ENCODE data around the gene ELMOD3. TPM values are rescaled to one million over a fixed set of nuclear protein-coding genes. Genes with fewer than 3 reads are reported as not detected.
"Not testable (repeated sequence)": the region's sequence is repeated elsewhere in the genome, so short reads cannot be mapped to it uniquely, and the experiment has no call there.

The ELMOD3 gene
- total RNA-seq, 2 experiments from 2014 or later, result 19.2 to 19.4 TPM

DNA sequence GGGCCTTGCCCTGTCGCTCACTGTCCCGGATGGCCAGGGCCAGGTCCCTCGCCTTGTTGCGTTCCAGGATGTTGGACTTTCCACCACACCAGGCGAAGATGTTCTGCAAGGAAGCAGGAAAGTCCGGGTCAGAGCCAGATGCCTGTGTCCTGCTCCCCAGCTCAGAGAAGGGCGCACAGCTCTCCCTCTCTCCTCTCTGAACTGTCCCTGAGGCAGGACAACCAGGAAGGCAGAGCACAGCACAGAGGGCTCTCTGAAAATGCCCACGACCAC lies 44.5 kb downstream of the ELMOD3 start:
- CTCF ChIA-PET, result interaction anchor here (0.5 kb wide), 1 partner anchor 110 kb away, joined by 3 read pairs; no protein-coding TSS in a partner anchor

DNA sequence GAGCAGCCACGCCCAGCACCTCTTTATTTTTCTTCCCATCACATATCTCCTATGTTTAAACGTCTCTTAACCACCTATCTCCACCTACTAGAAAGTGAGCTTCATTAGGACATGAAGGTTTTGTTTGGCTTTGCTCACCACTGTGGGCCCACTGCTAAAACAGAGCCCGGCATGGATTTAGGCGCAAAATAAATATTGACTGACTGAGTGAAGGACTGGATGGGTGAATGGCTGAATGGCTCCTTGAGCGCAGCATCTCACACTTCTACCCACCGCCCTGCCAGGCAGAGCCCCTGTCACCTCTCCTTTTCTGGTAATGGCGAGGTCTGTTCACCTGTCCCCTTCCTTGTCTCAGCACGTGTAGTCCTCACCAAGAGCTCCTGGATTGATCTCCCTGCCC lies 45.5 kb downstream of the ELMOD3 start:
- CTCF ChIA-PET, result interaction anchor here (0.6 to 1.2 kb wide), 3 partner anchors 8 to 207 kb away, joined by 3 to 4 read pairs (median 3); no protein-coding TSS in a partner anchor
- H3K27me3 Mint-ChIP-seq, result no peaks in the 10 kb centered on the region
- H3K4me3 Mint-ChIP-seq, result no peak overlapping the region
- peaks cover 6% of the 10 kb centered on the region for H3K9me3 Mint-ChIP-seq
- H3K4me1 Mint-ChIP-seq, result peaks cover 15% of the 10 kb centered on the region
- POLR2A ChIA-PET, result no interaction called here
- peaks cover 65% of the 10 kb centered on the region for H3K36me3 Mint-ChIP-seq (ENCODE audit: low read depth)
- DNase-seq, result no peak
- no peak overlapping the region for H3K27ac Mint-ChIP-seq

More for the DNA sequence above, 44.5 kb downstream of the ELMOD3 start:
- DNase-seq, result no peak
- H3K36me3 Mint-ChIP-seq (ENCODE audit: low read depth), result peaks cover 67% of the 10 kb centered on the region
- POLR2A ChIA-PET, result interaction anchor here (1.0 to 1.3 kb wide), 2 partner anchors 139 to 196 kb away, joined by 3 to 4 read pairs; partner anchors contain the start of genes MAT2A and RNF181
- no peak overlapping the region for H3K4me3 Mint-ChIP-seq
- peaks cover 12% of the 10 kb centered on the region for H3K4me1 Mint-ChIP-seq
- no peaks in the 10 kb centered on the region for H3K27me3 Mint-ChIP-seq
- H3K27ac Mint-ChIP-seq, result no peak overlapping the region
- peaks cover 5% of the 10 kb centered on the region for H3K9me3 Mint-ChIP-seq

DNA sequence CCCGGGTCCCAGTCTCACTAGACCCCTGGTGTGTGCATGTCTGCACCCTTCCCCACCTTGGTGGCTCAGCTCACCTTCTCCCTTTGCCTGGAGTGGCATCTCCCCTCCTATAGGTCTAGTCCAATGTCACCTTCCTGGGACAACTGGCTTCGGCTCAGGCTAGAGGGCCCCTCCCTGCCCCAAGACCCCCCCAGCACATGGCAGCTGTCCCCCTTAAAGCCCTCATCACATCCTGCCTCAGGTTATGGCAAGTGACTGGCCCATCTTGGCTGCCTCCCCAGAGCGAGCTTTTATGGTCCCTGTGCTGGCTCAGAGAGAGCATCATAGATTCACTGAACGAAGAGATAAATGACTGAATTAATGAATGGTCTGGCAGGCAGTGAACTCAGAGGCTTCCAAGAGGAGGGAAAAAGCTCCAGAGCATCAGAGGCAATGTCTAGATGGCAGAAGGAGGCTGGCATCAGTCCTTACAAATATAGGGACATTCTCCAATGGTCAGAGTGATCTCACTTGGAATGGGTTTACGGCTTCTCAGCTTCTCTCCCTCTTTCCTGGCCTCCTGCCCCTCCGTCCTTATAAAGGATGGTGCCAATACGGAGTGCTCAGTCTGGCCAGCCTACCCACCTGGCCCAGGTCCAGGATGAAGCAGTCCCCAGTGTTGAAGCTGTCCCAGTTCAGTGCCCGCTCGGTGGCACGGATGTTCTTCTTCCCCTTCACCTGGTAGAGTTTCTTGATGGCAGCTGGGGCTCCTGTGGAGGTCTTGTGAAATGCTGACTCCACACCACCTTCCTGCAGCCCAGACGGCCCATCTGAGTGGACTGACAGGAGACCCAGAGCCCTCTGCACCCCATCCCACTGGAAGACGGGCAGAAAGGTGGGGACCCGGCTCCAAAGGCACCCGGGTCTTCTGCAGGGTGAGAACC lies 46.2 kb downstream of the ELMOD3 start:
- no peak for DNase-seq
- no peaks in the 10 kb centered on the region for H3K27me3 Mint-ChIP-seq
- peaks cover 10% of the 10 kb centered on the region for H3K9me3 Mint-ChIP-seq
- no peak overlapping the region for H3K27ac Mint-ChIP-seq
- ChIA-PET CTCF (interaction anchor here (1.1 to 1.2 kb wide), 2 partner anchors 9 to 206 kb away, joined by 3 to 4 read pairs; no protein-coding TSS in a partner anchor), POLR2A (interaction anchor here (1.0 kb wide), 1 partner anchor 138 kb away, joined by 4 read pairs; the partner anchor contains the start of gene MAT2A)
- peaks cover 22% of the 10 kb centered on the region for H3K4me1 Mint-ChIP-seq
- H3K36me3 Mint-ChIP-seq (ENCODE audit: low read depth), result peaks cover 69% of the 10 kb centered on the region
- no peak overlapping the region for H3K4me3 Mint-ChIP-seq

DNA sequence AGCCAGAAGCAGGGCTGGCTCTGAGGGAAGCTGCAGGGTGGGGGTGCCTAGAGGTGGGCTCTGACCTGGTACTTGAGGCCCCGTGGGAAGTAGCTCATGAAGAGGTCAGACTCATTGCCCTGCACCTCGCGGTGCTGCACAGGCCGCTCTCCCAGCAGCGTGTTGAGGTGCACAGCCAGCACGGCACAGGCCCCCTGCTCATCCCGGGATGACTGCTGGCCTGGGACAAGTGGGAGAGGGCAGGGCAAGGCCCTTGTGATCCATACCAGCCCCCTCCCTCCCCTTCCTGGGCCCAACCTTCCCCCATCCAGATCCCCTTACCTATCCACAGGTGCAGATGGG lies 46.9 kb downstream of the ELMOD3 start:
- peaks cover 67% of the 10 kb centered on the region for H3K36me3 Mint-ChIP-seq (ENCODE audit: low read depth)
- POLR2A ChIA-PET, result interaction anchor here (1.0 kb wide), 1 partner anchor 137 kb away, joined by 4 read pairs; the partner anchor contains the start of gene MAT2A
- CTCF ChIA-PET, result no interaction called here

DNA sequence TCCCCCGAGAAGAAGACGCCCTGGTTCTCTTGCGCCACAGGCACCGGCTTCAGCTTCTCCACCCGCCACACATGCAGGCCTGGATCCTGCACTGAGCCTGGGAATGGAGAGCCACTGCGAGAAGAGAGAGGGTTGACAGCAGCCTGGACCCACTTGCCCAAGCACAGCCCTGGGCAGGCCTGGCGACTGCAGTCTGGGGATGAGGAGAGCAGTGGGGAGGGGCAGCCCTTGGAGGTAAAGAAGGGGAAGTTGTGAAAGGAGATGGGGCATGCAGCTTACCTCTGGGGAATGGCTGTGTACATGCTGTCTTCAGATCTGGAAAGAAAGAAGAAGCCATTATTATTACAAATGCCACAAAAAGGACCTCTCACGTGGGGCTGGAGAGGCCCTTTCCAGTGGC lies 47.3 kb downstream of the ELMOD3 start:
- no peak overlapping the region for H3K4me3 Mint-ChIP-seq
- H3K36me3 Mint-ChIP-seq (ENCODE audit: low read depth), result peaks cover 63% of the 10 kb centered on the region
- H3K4me1 Mint-ChIP-seq, result peaks cover 23% of the 10 kb centered on the region
- no peaks in the 10 kb centered on the region for H3K27me3 Mint-ChIP-seq
- no peak overlapping the region for H3K27ac Mint-ChIP-seq
- POLR2A ChIA-PET, result no interaction called here
- H3K9me3 Mint-ChIP-seq, result peaks cover 10% of the 10 kb centered on the region
- CTCF ChIA-PET, result interaction anchor here (1.6 kb wide), 1 partner anchor 150 kb away, joined by 3 read pairs; no protein-coding TSS in a partner anchor
- DNase-seq, result no peak

More for the DNA sequence above, 46.9 kb downstream of the ELMOD3 start:
- H3K27ac Mint-ChIP-seq, result no peak overlapping the region
- H3K27me3 Mint-ChIP-seq, result no peaks in the 10 kb centered on the region
- DNase-seq, result no peak
- no peak overlapping the region for H3K4me3 Mint-ChIP-seq
- peaks cover 27% of the 10 kb centered on the region for H3K4me1 Mint-ChIP-seq
- H3K9me3 Mint-ChIP-seq, result peaks cover 10% of the 10 kb centered on the region

DNA sequence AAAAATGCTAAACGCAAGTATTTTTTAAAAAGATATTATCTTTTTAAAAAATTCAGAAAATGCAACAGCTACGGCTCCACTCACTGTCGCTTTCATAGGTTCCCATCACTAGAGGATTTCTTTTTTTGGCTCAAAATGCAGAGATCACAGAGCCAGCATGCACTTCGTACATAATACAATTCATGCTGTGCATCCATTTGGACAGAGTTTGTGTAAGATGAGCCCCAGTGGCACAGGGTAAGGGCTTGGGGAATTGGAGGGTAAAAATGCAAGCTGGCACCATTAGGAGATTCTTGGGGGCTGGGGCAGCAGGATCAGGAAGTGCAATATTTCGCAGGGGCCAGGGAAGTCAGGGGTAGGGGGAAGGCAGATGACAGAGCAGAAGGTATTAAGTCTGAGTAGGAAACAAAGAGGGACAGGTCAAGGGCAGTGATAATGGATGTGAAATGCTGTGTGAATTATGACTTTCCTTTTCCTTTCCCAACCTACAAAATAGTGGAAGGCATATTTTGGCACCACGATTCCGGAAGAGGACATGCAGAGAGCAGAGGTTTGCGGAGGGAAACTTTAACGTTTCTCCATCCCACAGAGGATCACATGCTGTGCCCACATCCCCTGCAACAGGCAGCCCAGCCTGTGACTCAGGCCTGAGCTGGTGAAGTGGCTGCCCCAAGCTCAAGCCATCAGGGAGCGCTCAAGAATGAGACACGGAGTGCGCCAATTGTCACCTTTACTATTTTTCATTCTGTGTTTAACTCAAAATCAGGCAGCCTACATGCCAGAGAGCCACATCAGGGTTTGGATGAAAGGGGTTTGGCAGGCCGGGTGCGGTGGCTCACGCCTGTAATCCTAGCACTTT lies 50.9 kb downstream of the ELMOD3 start:
- Mint-ChIP-seq H3K27me3 (no peaks in the 10 kb centered on the region), H3K4me1 (peaks cover 45% of the 10 kb centered on the region), H3K4me3 (peak overlapping the region; percentile 59), H3K36me3 (ENCODE audit: low read depth) (peaks cover 50% of the 10 kb centered on the region), H3K27ac (peak overlapping the region; percentile 79), H3K9me3 (peaks cover 10% of the 10 kb centered on the region)
- POLR2A ChIA-PET, result interaction anchor here (0.7 to 1.6 kb wide), 6 partner anchors 11 to 133 kb away, joined by 3 to 8 read pairs (median 4); partner anchors contain the start of genes ELMOD3, MAT2A, RETSAT and SH2D6
- CTCF ChIA-PET, result interaction anchor here (1.0 to 1.6 kb wide), 5 partner anchors 11 to 145 kb away, joined by 3 to 8 read pairs (median 4); partner anchors contain the start of gene SH2D6
- peak; percentile 83 for DNase-seq

DNA sequence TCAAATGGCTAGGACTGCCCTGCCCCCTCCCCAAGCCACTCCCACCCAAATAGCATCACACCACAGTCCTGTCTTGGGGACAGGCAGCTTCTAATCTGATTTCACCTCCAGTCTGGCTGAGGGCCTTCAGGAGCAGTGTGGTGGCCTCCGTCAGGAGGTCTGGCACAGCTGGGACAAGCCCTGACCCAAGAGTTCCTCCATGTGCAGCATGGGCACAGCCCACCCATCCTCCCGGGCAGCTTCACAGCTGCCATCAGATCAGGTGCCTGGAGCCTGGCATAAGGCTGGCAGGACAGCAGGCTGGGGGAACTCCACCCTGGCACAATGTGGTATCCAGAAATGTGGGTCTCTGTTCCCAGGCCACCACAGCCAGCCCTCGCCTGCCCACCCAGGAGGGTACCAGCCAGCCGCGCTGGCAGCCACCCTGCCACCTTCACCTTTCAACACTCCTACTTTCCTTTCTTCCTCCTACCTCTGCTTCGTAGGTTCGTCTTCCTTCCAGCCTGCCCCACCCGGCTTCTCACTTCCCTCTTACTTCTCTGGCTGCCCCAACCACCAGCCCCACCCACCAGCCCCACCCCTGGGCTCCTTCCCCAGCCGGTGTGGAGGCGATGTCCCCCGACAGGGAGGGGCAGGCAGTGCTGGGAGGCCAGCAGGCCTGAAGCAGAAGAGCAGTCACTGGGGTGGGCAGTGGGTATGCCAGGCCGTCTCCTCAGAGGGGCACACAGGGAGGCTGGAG lies 55.4 kb downstream of the ELMOD3 start, which contains the start of gene CAPG:
Gene CAPG, minus strand, starts transcription at position 522 of the 739 bp plus-strand sequence. CDS start 8,221 bp downstream, outside the sequence.
- CTCF ChIA-PET, result interaction anchor here (0.6 to 1.9 kb wide), 2 partner anchors 10 to 110 kb away, joined by 3 to 9 read pairs; no protein-coding TSS in a partner anchor
- Mint-ChIP-seq H3K27ac (peak within 1 kb of the TSS; percentile 73), H3K27me3 (peaks cover 3% of the 10 kb centered on the region), H3K36me3 (ENCODE audit: low read depth) (peaks cover 17% of the 10 kb centered on the region), H3K4me1 (peaks cover 76% of the 10 kb centered on the region), H3K9me3 (peaks cover 4% of the 10 kb centered on the region), H3K4me3 (peak within 1 kb of the TSS; percentile 78)
- POLR2A ChIA-PET, result interaction anchor here (0.9 to 3.2 kb wide), 5 partner anchors 8 to 185 kb away, joined by 3 to 17 read pairs (median 4); partner anchors contain the start of genes ELMOD3, MAT2A, RETSAT and RNF181
- DNase-seq, result peak; percentile 72

DNA sequence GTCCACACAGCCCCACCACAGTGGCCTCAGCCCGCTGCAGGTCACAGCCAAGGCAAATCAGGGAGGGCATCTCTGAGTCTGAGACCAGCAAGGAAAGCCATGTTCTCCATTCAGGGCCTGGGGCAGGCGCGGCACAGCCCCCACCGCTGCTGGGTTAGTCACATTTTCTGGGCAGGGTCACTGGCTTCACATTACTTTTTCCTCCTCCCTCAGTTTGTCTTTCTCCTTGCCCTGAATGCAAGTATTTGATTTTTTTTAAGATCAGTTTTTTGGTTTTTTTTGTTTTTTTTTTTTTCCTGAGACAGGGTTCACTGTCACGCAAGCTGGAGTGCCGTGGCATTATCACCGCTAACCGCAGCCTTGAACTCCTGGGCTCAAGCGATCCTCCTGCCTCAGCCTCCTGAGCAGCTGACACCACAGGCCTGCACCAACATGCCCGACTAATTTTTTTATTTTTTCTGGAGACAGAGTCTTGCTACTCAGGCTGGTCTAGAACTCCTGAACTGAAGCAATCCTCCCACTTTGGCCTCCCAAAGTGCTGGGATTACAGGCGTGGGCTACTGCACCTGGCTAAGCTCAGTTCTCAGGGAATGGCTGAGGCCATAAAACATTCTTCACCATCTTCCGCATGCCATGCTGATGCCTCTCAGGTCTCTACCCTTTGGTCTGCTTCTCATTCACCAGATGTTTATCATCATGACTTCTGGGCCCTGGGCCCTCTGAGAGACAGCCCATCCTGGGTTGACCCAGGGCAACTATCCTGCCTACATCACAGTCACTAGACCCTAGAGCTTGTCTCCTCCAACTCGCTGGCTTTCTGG lies 56.2 kb downstream of the ELMOD3 start:
- H3K4me3 Mint-ChIP-seq, result peak overlapping the region; percentile 78
- ChIA-PET CTCF (no interaction called here), POLR2A (interaction anchor here (1.4 kb wide), 1 partner anchor 128 kb away, joined by 3 read pairs; the partner anchor contains the start of gene MAT2A)
- peaks cover 3% of the 10 kb centered on the region for H3K27me3 Mint-ChIP-seq
- H3K4me1 Mint-ChIP-seq, result peaks cover 74% of the 10 kb centered on the region
- H3K36me3 Mint-ChIP-seq (ENCODE audit: low read depth), result peaks cover 10% of the 10 kb centered on the region
- H3K9me3 Mint-ChIP-seq, result no peaks in the 10 kb centered on the region
- peak overlapping the region; percentile 73 for H3K27ac Mint-ChIP-seq
- DNase-seq, result no peak

DNA sequence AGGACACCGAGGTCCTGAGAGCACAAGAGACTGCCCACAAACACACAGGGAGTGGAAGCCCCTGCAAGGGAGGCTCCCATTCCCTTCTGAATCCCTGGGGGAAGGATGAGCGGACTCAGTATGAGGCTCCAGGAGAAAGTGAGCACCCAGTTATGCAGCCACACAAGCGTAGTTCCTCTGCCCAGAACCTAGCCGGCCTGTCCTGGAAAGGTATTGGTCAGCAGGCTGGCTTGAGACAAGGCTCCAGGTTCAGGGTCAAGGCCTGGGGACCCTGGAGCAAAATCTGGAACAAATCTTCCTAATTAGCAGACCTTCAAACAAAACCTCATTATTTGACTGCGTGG lies 56.8 kb downstream of the ELMOD3 start:
- peak overlapping the region; percentile 17 for H3K27ac Mint-ChIP-seq
- CTCF ChIA-PET, result no interaction called here
- DNase-seq, result no peak
- H3K27me3 Mint-ChIP-seq, result peaks cover 3% of the 10 kb centered on the region
- peak overlapping the region; percentile 78 for H3K4me3 Mint-ChIP-seq
- H3K4me1 Mint-ChIP-seq, result peaks cover 68% of the 10 kb centered on the region
- no peaks in the 10 kb centered on the region for H3K9me3 Mint-ChIP-seq
- POLR2A ChIA-PET, result no interaction called here
- peaks cover 10% of the 10 kb centered on the region for H3K36me3 Mint-ChIP-seq (ENCODE audit: low read depth)

DNA sequence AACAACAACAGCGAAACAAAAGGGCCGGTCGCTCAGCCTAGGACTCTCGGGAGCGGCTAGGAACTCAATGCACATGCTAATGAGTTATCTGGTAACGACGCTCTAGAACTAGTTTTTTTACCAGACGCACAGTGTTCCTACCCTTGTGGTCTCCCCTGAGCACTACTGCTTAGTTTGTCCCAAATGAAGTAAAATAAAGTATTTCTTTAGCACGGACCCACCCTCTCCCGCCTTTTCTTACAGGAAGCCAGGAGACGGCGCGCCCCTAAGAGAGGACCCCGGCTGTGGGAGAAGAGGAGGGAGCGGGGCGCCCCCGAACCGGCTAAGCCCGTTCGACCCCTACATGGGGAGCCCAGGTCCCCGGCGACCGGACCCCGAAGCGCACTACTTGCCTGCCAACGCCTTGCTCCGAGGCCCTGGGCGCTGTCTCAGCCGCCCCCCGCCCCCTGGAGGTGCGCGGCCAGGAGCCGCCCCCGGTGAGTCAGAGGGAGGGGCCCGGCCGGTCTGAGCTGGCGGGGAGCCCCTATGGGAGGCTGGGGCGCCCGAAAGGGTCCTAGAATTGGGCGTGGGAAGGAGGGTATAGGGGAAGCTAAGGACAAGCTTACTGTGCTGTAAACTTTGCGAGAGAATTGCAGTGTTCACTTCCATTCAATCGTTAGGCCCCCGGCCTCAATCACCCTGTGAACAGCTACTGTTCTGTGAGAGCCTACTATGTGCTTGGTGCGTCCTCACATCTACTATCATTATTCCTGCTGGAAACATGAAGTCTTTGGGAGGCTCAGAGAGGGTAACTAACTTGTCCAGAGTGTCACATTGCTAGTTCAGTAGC lies 59.2 kb downstream of the ELMOD3 start:
- Mint-ChIP-seq H3K9me3 (no peaks in the 10 kb centered on the region), H3K36me3 (ENCODE audit: low read depth) (peaks cover 2% of the 10 kb centered on the region), H3K27ac (no peak overlapping the region), H3K4me3 (peak overlapping the region; percentile 32), H3K27me3 (peaks cover 3% of the 10 kb centered on the region), H3K4me1 (peaks cover 64% of the 10 kb centered on the region)
- POLR2A ChIA-PET, result interaction anchor here (0.9 to 1.3 kb wide), 3 partner anchors 60 to 127 kb away, joined by 3 to 4 read pairs (median 3); partner anchors contain the start of genes RETSAT and TGOLN2
- CTCF ChIA-PET, result interaction anchor here (1.4 to 1.5 kb wide), 2 partner anchors 138 kb away, joined by 3 to 6 read pairs; no protein-coding TSS in a partner anchor
- no peak for DNase-seq

DNA sequence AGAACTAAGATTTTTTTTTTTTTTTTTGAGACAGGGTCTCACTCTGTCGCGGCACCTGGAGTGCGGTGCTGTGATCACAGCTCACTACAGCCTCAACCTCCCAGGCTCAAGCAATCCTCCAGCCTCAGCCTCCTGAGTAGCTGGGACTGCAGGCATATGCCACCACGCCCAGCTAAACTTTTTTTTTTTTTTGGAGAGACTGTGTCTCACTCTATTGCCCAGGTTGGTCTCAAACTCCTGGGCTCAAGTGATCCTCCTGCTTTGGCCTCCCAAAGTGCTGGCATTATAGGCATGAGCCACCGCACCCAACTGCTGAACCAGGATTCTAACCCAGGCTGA lies 59.8 kb downstream of the ELMOD3 start:
- CTCF ChIA-PET, result interaction anchor here (1.5 kb wide), 1 partner anchor 138 kb away, joined by 3 read pairs; no protein-coding TSS in a partner anchor
- POLR2A ChIA-PET, result interaction anchor here (0.9 to 1.3 kb wide), 2 partner anchors 61 to 126 kb away, joined by 3 to 4 read pairs; partner anchors contain the start of gene RETSAT
- H3K4me3 Mint-ChIP-seq; H3K9me3 Mint-ChIP-seq; H3K27ac Mint-ChIP-seq; H3K36me3 Mint-ChIP-seq (ENCODE audit: low read depth); H3K27me3 Mint-ChIP-seq; DNase-seq: not testable (repeated sequence)
- H3K4me1 Mint-ChIP-seq, result peaks cover 64% of the 10 kb centered on the region
